SHP77 (cell line): Measurements from ENCODE around the gene RHOB.
"Not testable (repeated sequence)": the region's sequence is repeated elsewhere in the genome, so short reads cannot be mapped to it uniquely, and the experiment has no call there.

Experiments
- DNase-seq, 2 experiments: peaks; one replicate each; lab custom pipeline; 2025; lab: John Stamatoyannopoulos, UW

Gene RHOB

GRCh38 chr2:20446917-20447436 is at the start of gene RHOB:
RHOB (plus strand) TSS chr2:20447074; CDS start chr2:20447466, 392 bp downstream.
- DNase-seq = peak; percentile 95 to 96

GRCh38 chr2:20397811-20398447 is 48.9 kb upstream of the RHOB start:
- no peak for DNase-seq

GRCh38 chr2:20398956-20399567 is 47.8 kb upstream of the RHOB start:
- no peak for DNase-seq

GRCh38 chr2:20400306-20400705 is 46.6 kb upstream of the RHOB start:
- DNase-seq = no peak

- no peak for DNase-seq
Observed at GRCh38 chr2:20400787-20401488, 45.9 kb upstream of the RHOB start.

- DNase-seq = no peak
Observed at GRCh38 chr2:20401489-20401835, 45.4 kb upstream of the RHOB start.

GRCh38 chr2:20403774-20404312 is 43.0 kb upstream of the RHOB start:
- no peak for DNase-seq

GRCh38 chr2:20404950-20405349 is 41.9 kb upstream of the RHOB start:
- no peak for DNase-seq

GRCh38 chr2:20409039-20409438 is 37.8 kb upstream of the RHOB start:
- no peak for DNase-seq

- no peak for DNase-seq
Observed at GRCh38 chr2:20410556-20411277, 36.2 kb upstream of the RHOB start.

GRCh38 chr2:20411361-20411894 is 35.4 kb upstream of the RHOB start:
- peak; percentile 71 to 72 for DNase-seq

- DNase-seq = peak; percentile 35 to 60
Observed at GRCh38 chr2:20414806-20415205, 32.1 kb upstream of the RHOB start.

GRCh38 chr2:20415511-20415918 is 31.4 kb upstream of the RHOB start:
- no peak for DNase-seq

- no peak for DNase-seq
Observed at GRCh38 chr2:20416723-20417122, 30.2 kb upstream of the RHOB start.

GRCh38 chr2:20417230-20417821 is 29.5 kb upstream of the RHOB start:
- DNase-seq = not testable (repeated sequence)

GRCh38 chr2:20418519-20418918 is 28.4 kb upstream of the RHOB start:
- no peak for DNase-seq

GRCh38 chr2:20419007-20419576 is 27.8 kb upstream of the RHOB start:
- no peak for DNase-seq

GRCh38 chr2:20419752-20420151 is 27.1 kb upstream of the RHOB start:
- DNase-seq = no peak

- DNase-seq = no peak
Observed at GRCh38 chr2:20421336-20421987, 25.4 kb upstream of the RHOB start.

GRCh38 chr2:20421988-20422370 is 24.9 kb upstream of the RHOB start:
- DNase-seq = no peak
